A549 (cell line): ENCODE data around the gene MACROD1. TPM values are rescaled to one million over a fixed set of nuclear protein-coding genes. Genes with fewer than 3 reads are reported as not detected.
A peak's percentile ranks its signal among the peaks of the same experiment; 100 is the strongest.

Experiments used
- ATAC-seq, 2 experiments: fragments of 200-7000 bp in 1 of 2; fragments of >200 bp in 1 of 2; cut with Nextera tagmentation in 1 of 2; cut with Tn5 transposase in 1 of 2; 3 replicates each; pipeline versions ENCODE4 v1.8.0 to v1.9.1; 2018 to 2020; ENCODE audit warnings: mild to moderate bottlenecking in 1 of 2, moderate library complexity in 1 of 2
- CTCF ChIA-PET: fragments of 300-600 bp; sonication (Branson Sonifier 250); formaldehyde crosslinking; extraction: SDS; loops from one replicate; lab custom pipeline; 2021; ENCODE audit warnings: antibody characterized with exemption, inconsistent platforms; lab: Yijun Ruan, JAX
- POLR2A ChIA-PET: fragments of 350-600 bp; formaldehyde crosslinking; extraction: SDS; loops from one replicate; lab custom pipeline; 2021; ENCODE audit warnings: antibody characterized with exemption, inconsistent platforms; lab: Yijun Ruan, JAX
- DNase-seq, 2 experiments: peaks; one replicate each; pipeline versions ENCODE4 v3.0.0 to v3.0.0-alpha.2; 2011 to 2016; ENCODE audit warnings: low read depth in 1 of 2, low spot score in 1 of 2
- FAIRE-seq: peaks from 2 replicates; lab custom pipeline; 2011; peaks lifted over from hg19 to GRCh38; lab: Jason Lieb, UNC
- H3K27ac ChIP-seq, 2 experiments: fragments of >200 bp; sonication (Bioruptor Twin); formaldehyde crosslinking; 3 replicates each; pipeline ENCODE4 v1.5.1; 2016 to 2017
- H3K4me1 ChIP-seq: fragments of >200 bp; sonication (Bioruptor Twin); formaldehyde crosslinking; 3 replicates; pipeline ENCODE4 v1.6.1; 2016
- H3K4me2 ChIP-seq: fragments of >200 bp; sonication (Bioruptor Twin); formaldehyde crosslinking; 3 replicates; pipeline ENCODE4 v1.6.1; 2016
- H3K4me3 ChIP-seq: fragments of >200 bp; sonication (Bioruptor Twin); formaldehyde crosslinking; 3 replicates; pipeline ENCODE4 v1.5.1; 2016
- H3K9me3 ChIP-seq: fragments of >200 bp; sonication (Bioruptor Twin); formaldehyde crosslinking; 3 replicates; pipeline ENCODE4 v1.6.1; 2016
- CBX8 ChIP-seq: fragments of 200-600 bp; sonication (generic); IDR thresholded peaks from 2 replicates; pipeline ENCODE4 v1.6.1; 2016
- CHD2 ChIP-seq: fragments of 150-350 bp; IDR thresholded peaks from 2 replicates; pipeline ENCODE4 v1.6.1; 2014; ENCODE audit warnings: low read length; ENCODE audit not compliant: partially characterized antibody
- EP300 ChIP-seq, 2 experiments: fragments of >200 bp; sonication (Bioruptor Twin); formaldehyde crosslinking; IDR thresholded peaks; 2 replicates in 1 of 2; 3 replicates in 1 of 2; pipeline ENCODE4 v1.6.1; 2016 to 2017
- HEYL ChIP-seq: fragments of 250-450 bp; sonication (Bioruptor Pico); IDR thresholded peaks from 2 replicates; pipeline ENCODE4 v1.8.0; 2021; ENCODE audit warnings: mild to moderate bottlenecking, moderate library complexity
- JUNB ChIP-seq: fragments of >200 bp; sonication (Bioruptor Twin); formaldehyde crosslinking; IDR thresholded peaks from 2 replicates; pipeline ENCODE4 v1.6.1; 2016
- KDM1A ChIP-seq: fragments of 200-600 bp; sonication (generic); IDR thresholded peaks from 2 replicates; pipeline ENCODE4 v1.6.1; 2016; ENCODE audit warnings: low read depth, mild to moderate bottlenecking
- MYC ChIP-seq: IDR thresholded peaks from 2 replicates; pipeline ENCODE4 v1.6.1; 2012; ENCODE audit warnings: mild to moderate bottlenecking, inconsistent platforms, low read length, improper control_type of control experiment, borderline replicate concordance
- NR3C1 ChIP-seq: fragments of >200 bp; sonication (Bioruptor Twin); formaldehyde crosslinking; IDR thresholded peaks from 3 replicates; pipeline ENCODE4 v1.6.1; 2017
- POLR2A ChIP-seq: IDR thresholded peaks from 2 replicates; pipeline ENCODE4 v1.6.1; 2012; ENCODE audit warnings: mild to moderate bottlenecking, low read length
- RARB ChIP-seq: fragments of 250-450 bp; sonication (Bioruptor Pico); IDR thresholded peaks from 2 replicates; pipeline ENCODE4 v1.8.0; 2021; ENCODE audit warnings: mild to moderate bottlenecking, moderate library complexity
- SREBF2 ChIP-seq: fragments of 450-650 bp; IDR thresholded peaks from 2 replicates; pipeline ENCODE4 v1.6.1; 2014; ENCODE audit warnings: mild to moderate bottlenecking, moderate library complexity
- TFCP2L1 ChIP-seq: fragments of 250-450 bp; sonication (Bioruptor Pico); IDR thresholded peaks from 2 replicates; pipeline ENCODE4 v1.5.0; 2021; ENCODE audit warnings: mild to moderate bottlenecking
- ZFP36 ChIP-seq: fragments of 450-650 bp; IDR thresholded peaks from 2 replicates; pipeline ENCODE4 v1.6.1; 2014; ENCODE audit warnings: borderline replicate concordance; ENCODE audit not compliant: partially characterized antibody
- WGBS: methylation state at CpG from one replicate; pipeline ENCODE4 v1.1.6; 2017; ENCODE audit errors: missing lambda C conversion rate; 5-methylcytosine and 5-hydroxymethylcytosine counted together
- polyA plus RNA-seq, 4 experiments: library from polyadenylated mRNA; depleted of rRNA in 3 of 4; stranded (reverse); fragments of >200 nt; fragmentation: RNase III in 1 of 4; extraction: RNeasy Plus Mini Kit Qiagen cat#74134 plus additional on column Dnase treatment in 1 of 4; gene quantifications; 2 replicates in 3 of 4; 3 replicates in 1 of 4; pipeline ENCODE4 v1.2.3, GENCODE V29; 2011 to 2017
- TF ChIP-seq, protein P1 (sequence below): fragments of 200-600 bp; sonication (generic); IDR thresholded peaks from 2 replicates; pipeline ENCODE4 v1.6.1; 2016; ENCODE audit warnings: antibody characterized with exemption, mild to moderate bottlenecking, moderate library complexity
- TF ChIP-seq, protein P2 (sequence below): IDR thresholded peaks from 2 replicates; pipeline ENCODE4 v1.6.1; 2012
- TF ChIP-seq, protein P3 (sequence below): fragments of 250-450 bp; sonication (Bioruptor Pico); IDR thresholded peaks from 2 replicates; pipeline ENCODE4 v1.5.0; 2021; ENCODE audit warnings: mild to moderate bottlenecking, moderate library complexity, borderline replicate concordance

Gene MACROD1
- polyA plus RNA-seq, 2 of the 4 experiments (the other 2 are of a cell fraction), result 15.1 to 16.6 TPM

DNA sequence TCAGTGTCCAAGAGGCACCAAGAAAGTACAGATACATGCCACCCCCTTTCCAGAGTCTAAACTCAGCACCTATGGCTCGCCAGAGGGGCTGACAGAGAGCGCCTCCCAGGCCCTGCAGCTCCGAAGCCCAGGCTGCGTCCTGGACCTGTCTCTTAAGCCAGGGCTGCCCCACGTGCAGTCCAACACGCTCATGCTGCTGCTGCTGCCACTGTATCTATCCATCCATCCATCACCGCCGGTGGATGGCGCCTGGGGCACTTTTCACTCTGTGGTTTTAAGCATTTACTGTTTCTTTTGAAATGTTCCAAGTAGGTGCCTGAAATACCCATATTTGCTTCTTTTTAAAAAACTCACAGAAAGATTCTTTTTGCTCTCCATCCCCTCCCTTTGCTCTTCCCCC lies 41.8 kb downstream of the MACROD1 start:
- ATAC-seq (peak in 1 of 2 experiments; percentile 48; a peak in 2 of 6 replicates), FAIRE-seq (no peak)
- Histone ChIP-seq H3K9me3 (no peaks in the 10 kb centered on the region), H3K27ac (no peak overlapping the region)
- WGBS, result 66% methylated on average over 9 of the region's 9 CpGs
- CTCF ChIA-PET, result interaction anchor here (4.1 kb wide), 1 partner anchor 25 kb away, joined by 13 read pairs; no protein-coding TSS in a partner anchor
- no peak for TF ChIP-seq HEYL (CRISPR knock-in tag)
- TF ChIP-seq, protein P1, sequence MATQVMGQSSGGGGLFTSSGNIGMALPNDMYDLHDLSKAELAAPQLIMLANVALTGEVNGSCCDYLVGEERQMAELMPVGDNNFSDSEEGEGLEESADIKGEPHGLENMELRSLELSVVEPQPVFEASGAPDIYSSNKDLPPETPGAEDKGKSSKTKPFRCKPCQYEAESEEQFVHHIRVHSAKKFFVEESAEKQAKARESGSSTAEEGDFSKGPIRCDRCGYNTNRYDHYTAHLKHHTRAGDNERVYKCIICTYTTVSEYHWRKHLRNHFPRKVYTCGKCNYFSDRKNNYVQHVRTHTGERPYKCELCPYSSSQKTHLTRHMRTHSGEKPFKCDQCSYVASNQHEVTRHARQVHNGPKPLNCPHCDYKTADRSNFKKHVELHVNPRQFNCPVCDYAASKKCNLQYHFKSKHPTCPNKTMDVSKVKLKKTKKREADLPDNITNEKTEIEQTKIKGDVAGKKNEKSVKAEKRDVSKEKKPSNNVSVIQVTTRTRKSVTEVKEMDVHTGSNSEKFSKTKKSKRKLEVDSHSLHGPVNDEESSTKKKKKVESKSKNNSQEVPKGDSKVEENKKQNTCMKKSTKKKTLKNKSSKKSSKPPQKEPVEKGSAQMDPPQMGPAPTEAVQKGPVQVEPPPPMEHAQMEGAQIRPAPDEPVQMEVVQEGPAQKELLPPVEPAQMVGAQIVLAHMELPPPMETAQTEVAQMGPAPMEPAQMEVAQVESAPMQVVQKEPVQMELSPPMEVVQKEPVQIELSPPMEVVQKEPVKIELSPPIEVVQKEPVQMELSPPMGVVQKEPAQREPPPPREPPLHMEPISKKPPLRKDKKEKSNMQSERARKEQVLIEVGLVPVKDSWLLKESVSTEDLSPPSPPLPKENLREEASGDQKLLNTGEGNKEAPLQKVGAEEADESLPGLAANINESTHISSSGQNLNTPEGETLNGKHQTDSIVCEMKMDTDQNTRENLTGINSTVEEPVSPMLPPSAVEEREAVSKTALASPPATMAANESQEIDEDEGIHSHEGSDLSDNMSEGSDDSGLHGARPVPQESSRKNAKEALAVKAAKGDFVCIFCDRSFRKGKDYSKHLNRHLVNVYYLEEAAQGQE, result no peak
- TF ChIP-seq, all 56 proteins: peak for 0
- no peak overlapping the region for H3K4me2 ChIP-seq
- no peak overlapping the region for H3K4me3 ChIP-seq
- no peaks in the 10 kb centered on the region for H3K4me1 ChIP-seq
- peak in 1 of 2 experiments; percentile 36 for DNase-seq
- POLR2A ChIA-PET, result no interaction called here

DNA sequence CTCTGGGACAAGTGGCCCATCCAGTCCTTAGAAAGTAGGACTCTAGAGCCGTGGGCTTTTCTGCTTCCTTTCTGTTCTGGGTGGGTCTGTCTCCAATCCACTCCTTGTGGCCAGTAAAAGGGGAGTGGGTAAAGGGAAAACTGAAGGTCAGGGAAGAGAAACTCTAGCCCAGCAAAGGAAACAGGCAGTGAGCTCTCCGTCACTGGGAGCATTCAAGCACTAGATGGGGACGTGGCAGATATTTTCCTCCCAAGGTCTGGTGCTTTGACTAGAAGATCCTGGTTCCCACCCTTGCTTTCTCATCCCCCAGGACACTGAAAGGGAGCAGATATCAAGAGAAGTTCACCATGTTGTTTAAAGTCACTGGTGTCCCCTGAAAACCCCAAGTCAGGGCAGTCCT lies 42.2 kb downstream of the MACROD1 start:
- POLR2A ChIA-PET, result no interaction called here
- H3K4me2 ChIP-seq, result no peak overlapping the region
- no peak for FAIRE-seq
- 84% methylated on average over 3 of the region's 3 CpGs for WGBS
- no peak overlapping the region for H3K27ac ChIP-seq
- no peaks in the 10 kb centered on the region for H3K4me1 ChIP-seq
- H3K4me3 ChIP-seq, result no peak overlapping the region
- TF ChIP-seq RARB (CRISPR knock-in tag) (no peak), ZFP36 (peak; percentile 39)
- H3K9me3 ChIP-seq, result no peaks in the 10 kb centered on the region
- no peak for DNase-seq
- no peak for ATAC-seq
- CTCF ChIA-PET, result no interaction called here

GRCh38 chr11:64122411-64123410 lies 43.2 kb downstream of the MACROD1 start:
- TF ChIP-seq JUNB (no peak), MYC (no peak), POLR2A (no peak), KDM1A (no peak), NR3C1 (no peak), SREBF2 (no peak), EP300 (IDR thresholded peaks at IDR 0.05) (no peak), TFCP2L1 (no peak), ZFP36 (no peak), CBX8 (no peak), CHD2 (no peak)
- TF ChIP-seq, protein P2, sequence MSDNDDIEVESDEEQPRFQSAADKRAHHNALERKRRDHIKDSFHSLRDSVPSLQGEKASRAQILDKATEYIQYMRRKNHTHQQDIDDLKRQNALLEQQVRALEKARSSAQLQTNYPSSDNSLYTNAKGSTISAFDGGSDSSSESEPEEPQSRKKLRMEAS, result no peak
- TF ChIP-seq, protein P3, sequence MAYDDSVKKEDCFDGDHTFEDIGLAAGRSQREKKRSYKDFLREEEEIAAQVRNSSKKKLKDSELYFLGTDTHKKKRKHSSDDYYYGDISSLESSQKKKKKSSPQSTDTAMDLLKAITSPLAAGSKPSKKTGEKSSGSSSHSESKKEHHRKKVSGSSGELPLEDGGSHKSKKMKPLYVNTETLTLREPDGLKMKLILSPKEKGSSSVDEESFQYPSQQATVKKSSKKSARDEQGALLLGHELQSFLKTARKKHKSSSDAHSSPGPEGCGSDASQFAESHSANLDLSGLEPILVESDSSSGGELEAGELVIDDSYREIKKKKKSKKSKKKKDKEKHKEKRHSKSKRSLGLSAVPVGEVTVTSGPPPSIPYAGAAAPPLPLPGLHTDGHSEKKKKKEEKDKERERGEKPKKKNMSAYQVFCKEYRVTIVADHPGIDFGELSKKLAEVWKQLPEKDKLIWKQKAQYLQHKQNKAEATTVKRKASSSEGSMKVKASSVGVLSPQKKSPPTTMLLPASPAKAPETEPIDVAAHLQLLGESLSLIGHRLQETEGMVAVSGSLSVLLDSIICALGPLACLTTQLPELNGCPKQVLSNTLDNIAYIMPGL (CRISPR knock-in tag), result no peak
- Histone ChIP-seq H3K27ac (no peak overlapping the region), H3K4me2 (no peak overlapping the region), H3K4me1 (no peaks in the 10 kb centered on the region), H3K9me3 (no peaks in the 10 kb centered on the region), H3K4me3 (no peak overlapping the region)
- FAIRE-seq (no peak), DNase-seq (no peak), ATAC-seq (no peak)
- 88% methylated on average over 21 of the region's 28 CpGs for WGBS
- ChIA-PET CTCF (interaction anchor here (1.3 to 1.7 kb wide), 3 partner anchors 18 to 31 kb away, joined by 3 to 6 read pairs (median 4); no protein-coding TSS in a partner anchor), POLR2A (no interaction called here)
